HG03039 (cell line): ENCODE measurements around the gene HLF.

Source experiments
- ATAC-seq: cut with Tn5 transposase; IDR thresholded peaks from one replicate; pipeline ENCODE4 v1.9.1; 2021; ENCODE audit warnings: mild to moderate bottlenecking, moderate library complexity; ENCODE audit not compliant: unreplicated experiment

The HLF gene

GRCh38 chr17:55249861-55250260, 14.9 kb upstream of the HLF start:
- ATAC-seq, result no peak

- ATAC-seq, result no peak
These were observed 10.4 kb upstream of the HLF start for GRCh38 chr17:55254375-55254774.

GRCh38 chr17:55258578-55259135, 6.1 kb upstream of the HLF start:
- no peak for ATAC-seq

- ATAC-seq, result no peak
These were observed 5.1 kb upstream of the HLF start for GRCh38 chr17:55259684-55260111.

GRCh38 chr17:55261311-55261710, 3.4 kb upstream of the HLF start:
- no peak for ATAC-seq

- no peak for ATAC-seq
These were observed 1.0 kb upstream of the HLF start for GRCh38 chr17:55263569-55264277.

- ATAC-seq, result no peak
These were observed 499 bp upstream of the HLF start for GRCh38 chr17:55264278-55264644.

- no peak for ATAC-seq
These were observed 706 bp downstream of the HLF start for GRCh38 chr17:55265311-55266021.

GRCh38 chr17:55266051-55266957, 1.5 kb downstream of the HLF start:
- no peak for ATAC-seq

- ATAC-seq, result no peak
These were observed 2.4 kb downstream of the HLF start for GRCh38 chr17:55266958-55267688.

- no peak for ATAC-seq
These were observed 3.3 kb downstream of the HLF start for GRCh38 chr17:55267777-55268648.

GRCh38 chr17:55268649-55269480, 4.1 kb downstream of the HLF start:
- ATAC-seq, result no peak

- no peak for ATAC-seq
These were observed 5.1 kb downstream of the HLF start for GRCh38 chr17:55269894-55270293.

GRCh38 chr17:55271223-55271571, 6.4 kb downstream of the HLF start:
- ATAC-seq, result no peak

- ATAC-seq, result no peak
These were observed 7.4 kb downstream of the HLF start for GRCh38 chr17:55271958-55272710.

- no peak for ATAC-seq
These were observed 8.2 kb downstream of the HLF start for GRCh38 chr17:55272711-55273578.
